Right lung (tissue), 10 donors: ENCODE results near the gene TENM3. TPM values are rescaled to one million over a fixed set of nuclear protein-coding genes. Genes with fewer than 3 reads are reported as not detected.
"Not testable (repeated sequence)": the region's sequence is repeated elsewhere in the genome, so short reads cannot be mapped to it uniquely, and the experiment has no call there.

ENCODE experiments used
- DNase-seq, 2 donors: peaks; one replicate each; pipeline ENCODE4 v3.0.0-alpha.2; 2013
- long read RNA-seq, 8 donors: transcript quantifications; one replicate each; lab custom pipeline, GENCODE V29; 2026
- polyA plus RNA-seq, 5 donors: library from polyadenylated mRNA; unstranded; fragments of 120-200 nt; gene quantifications; one replicate each; pipeline versions ENCODE4 v1.2.1 to v1.2.3, GENCODE V29; 2013; ENCODE audit warnings: inconsistent platforms in 1 of 5, low replicate concordance in 1 of 5; ENCODE audit not compliant: insufficient read length in 5 of 5, insufficient read depth in 1 of 5

Gene TENM3
- 1 to 10 TPM; 1.9 to 4.6 (median 2.6) TPM for polyA plus RNA-seq
- long read RNA-seq, donor 1, result 0 reads
- long read RNA-seq, donor 2, result 0 reads
- long read RNA-seq, donor 3, result 0 reads
- long read RNA-seq, donor 4, result 0 reads
- long read RNA-seq, donor 5, result 0 reads
- long read RNA-seq, donor 6, partial matches to known transcripts, result 0 of 1 reads
- long read RNA-seq, donor 6, other reads (novel, unspliced or antisense), result 0 of 1 reads
- long read RNA-seq, donor 7, result 0 reads
- long read RNA-seq, donor 8, result 0 reads

DNA sequence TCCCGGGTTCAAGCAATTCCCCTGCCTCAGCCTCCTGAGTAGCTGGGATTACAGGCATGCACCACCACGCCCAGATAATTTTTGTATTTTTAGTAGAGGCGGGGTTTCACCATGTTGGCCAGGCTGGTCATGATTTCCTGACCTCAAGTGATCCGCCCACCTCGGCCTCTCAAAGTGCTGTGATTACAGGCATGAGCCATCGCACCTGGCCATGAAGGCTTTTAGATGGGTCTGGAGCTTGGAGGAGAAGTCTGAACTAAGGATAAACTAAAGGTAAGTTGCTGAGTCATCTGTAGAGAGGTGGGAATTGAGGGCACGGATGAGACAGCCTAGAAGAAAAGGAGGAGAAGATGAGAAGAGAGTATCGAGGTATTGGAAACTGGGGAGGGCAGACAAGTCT is at the start of gene TENM3:
Gene TENM3 (plus strand): TSS at position 199 of the 400 bp plus-strand sequence. CDS start 80,619 bp downstream, outside the sequence.
- not testable (repeated sequence) for DNase-seq

GRCh38 chr4:182194091-182194824 is 48.9 kb upstream of the TENM3 start:
- DNase-seq, result no peak

DNA sequence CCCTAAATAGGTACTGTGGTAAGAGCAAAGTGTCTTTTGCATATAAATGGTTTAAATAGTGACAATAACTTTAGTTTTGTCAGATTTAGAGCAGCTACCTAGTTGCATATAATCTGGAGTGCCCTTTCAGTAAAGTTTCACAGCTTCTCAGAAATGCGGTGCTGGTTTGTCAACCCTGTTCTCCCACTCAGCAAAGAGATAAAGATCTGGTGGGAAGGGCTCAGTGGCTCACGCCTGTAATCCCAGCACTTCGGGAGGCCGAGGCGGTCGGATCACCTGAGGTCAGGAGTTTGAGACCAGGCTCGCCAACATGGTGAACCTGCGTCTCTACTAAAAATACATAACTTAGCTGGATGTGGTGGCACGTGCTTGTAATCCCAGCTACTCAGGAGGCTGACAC is 45.6 kb upstream of the TENM3 start:
- DNase-seq, result no peak

DNA sequence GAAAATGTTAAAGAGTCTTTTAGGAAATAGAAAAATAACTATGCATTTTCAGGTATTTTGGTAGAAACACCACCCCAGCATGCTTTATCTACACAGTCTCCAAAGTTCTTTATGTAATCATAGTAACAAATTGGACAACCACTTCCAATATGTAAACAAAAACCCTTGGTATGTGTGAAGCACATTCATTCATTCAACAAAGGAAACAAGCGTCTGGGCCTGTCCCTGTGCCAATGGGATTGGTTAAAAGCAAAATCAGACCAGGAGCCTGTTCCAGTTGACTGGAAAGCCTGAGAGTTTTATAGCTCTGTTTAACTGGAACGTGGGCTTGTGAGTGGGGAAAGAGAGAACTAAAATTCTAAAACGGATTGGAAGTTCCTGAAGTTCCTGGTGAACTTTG is 41.3 kb upstream of the TENM3 start:
- DNase-seq, result no peak

DNA sequence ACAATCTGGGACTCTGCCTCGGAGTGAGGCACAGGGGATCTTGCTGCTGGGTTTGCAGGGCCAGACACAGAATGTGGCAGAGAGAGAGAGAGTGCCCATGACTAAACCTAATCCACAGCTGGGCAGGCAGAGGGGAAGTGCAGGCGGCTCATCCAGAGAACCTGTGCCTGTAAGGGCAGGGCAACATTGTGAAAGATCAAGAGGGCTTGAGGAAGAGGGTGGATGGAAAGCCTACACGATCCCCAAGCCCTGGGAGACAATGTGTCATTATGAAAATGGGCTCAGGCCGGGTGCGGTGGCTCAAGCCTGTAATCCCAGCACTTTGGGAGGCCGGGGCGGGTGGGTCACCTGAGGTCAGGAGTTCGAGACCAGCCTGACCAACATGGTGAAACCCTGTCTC is 40.6 kb upstream of the TENM3 start:
- DNase-seq, result no peak

- DNase-seq, result peak in 1 of 2 donors; percentile 55
Observed at GRCh38 chr4:182203872-182204411, 39.3 kb upstream of the TENM3 start.

DNA sequence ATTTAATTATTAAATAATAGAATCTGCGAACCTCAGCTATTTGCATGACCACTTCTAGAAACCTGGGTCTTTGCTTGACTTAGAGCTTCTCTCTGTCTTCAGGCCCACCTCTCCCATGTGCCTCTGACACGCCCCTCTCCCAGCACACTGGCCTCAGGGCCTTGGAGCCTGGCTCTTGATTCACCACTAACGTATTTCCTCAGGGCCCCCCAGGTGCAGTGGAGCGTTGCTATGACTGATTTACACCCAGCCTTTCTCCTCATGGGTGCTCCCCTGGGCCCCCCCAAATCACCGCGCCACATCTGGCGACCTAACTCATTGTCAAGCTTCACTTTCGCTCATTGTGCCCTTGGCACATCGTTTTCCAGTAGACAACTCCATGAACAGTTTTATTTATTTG is 37.9 kb upstream of the TENM3 start:
- no peak for DNase-seq

DNA sequence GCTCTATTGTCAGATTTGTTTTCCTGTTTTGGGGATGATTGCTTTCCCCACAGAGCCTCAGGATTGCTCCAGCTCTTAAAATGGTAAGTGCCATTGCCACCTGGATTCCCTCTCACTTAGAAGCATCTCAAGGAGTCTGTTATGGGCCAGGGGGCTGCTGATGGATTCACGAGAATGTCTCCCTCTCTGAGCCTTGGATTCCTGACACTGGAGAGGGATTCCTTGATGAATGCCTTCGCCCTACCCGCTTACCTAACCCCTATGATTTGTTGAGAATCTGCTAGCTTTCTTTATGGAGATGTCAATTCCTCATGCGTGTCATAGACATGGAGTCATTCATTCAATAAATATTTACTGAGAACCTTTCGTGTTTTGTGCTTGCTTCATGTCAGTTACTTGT is 36.9 kb upstream of the TENM3 start:
- no peak for DNase-seq

DNA sequence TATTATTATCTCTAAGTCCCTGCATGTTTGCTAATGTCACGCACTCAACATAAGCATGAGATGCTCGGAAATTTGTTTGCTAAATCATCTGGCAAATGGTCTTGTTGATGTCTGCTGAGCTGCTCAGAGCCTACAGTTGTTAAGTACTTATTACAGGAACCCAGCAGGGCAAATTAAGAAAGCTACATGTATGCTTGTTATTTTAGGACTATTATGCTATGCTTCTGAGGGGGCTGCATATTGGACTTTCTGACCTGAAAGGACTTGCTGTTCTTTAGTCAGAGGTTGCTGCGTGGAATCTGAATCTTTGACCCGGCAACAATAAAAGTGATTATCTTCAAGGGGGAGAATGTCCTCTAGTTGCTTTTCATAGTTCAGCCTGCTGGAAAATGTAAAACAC is 36.3 kb upstream of the TENM3 start:
- no peak for DNase-seq

DNA sequence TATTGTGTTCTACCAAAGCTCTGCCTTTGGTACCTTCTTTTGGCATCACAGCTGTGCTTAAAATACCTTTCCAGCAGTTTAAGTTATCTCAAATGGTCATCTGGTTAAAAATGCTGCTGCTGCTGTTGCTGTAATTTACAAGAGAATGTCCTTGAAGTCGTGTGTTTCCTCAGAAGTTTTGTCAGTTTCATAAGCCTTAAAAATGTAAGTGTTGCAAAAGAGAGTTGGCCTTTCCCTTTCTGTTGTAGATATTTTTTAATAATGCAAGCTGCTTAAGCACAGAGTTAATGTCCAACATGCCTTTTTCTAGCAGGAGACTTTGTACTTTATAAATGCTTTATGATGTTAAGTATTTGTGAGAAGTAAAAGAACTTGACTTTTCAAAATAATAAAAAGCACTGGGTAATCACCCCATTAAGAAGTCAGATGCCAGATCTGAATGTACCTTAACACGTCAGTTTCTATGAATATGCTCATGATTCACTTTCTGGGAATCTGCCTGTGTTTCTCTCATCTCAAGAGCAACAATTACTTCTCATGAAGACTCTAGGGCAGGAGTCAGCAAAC is 35.3 kb upstream of the TENM3 start:
- no peak for DNase-seq

GRCh38 chr4:182208526-182209050 is 34.6 kb upstream of the TENM3 start:
- no peak for DNase-seq

GRCh38 chr4:182212211-182212761 is 30.9 kb upstream of the TENM3 start:
- DNase-seq, result peak in 1 of 2 donors; percentile 31

DNA sequence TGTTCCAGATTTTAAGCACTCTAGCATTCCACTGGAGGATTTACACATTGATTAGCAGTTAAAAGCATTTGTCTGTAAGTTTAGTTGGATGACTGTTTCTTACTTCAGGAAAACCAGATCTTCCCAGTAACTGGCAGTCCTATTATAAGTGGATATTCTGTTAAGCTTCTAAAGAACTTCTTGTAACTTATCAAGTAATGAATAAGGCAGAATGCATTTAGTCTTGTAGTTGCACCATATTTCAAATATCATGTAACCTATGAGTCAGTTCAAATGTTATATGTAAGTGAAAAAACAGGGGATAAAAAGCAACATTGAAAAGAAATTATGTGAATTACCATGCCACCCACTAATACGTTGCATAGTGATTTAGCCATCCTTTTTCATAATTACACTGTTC is 30.2 kb upstream of the TENM3 start:
- DNase-seq, result no peak

GRCh38 chr4:182215148-182215547 is 28.1 kb upstream of the TENM3 start:
- no peak for DNase-seq

DNA sequence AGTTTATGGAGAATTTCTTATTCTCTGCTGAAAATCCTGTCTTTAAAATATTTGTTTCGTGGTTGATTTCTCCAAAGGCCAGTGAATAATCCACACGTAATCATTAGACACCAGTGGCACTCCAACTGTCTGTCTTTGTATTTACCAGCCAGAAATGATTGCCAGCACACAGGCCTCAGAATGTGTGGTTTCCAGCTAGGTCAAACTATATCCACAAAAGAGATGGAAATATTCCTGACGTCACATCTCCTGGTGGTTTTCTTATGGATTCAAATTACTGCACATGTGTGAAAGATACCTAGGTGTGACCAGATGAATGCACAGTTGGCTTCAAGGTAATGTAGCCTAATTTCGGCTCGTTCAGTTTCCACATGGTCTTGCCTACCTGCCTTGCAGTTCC is 27.2 kb upstream of the TENM3 start:
- no peak for DNase-seq

DNA sequence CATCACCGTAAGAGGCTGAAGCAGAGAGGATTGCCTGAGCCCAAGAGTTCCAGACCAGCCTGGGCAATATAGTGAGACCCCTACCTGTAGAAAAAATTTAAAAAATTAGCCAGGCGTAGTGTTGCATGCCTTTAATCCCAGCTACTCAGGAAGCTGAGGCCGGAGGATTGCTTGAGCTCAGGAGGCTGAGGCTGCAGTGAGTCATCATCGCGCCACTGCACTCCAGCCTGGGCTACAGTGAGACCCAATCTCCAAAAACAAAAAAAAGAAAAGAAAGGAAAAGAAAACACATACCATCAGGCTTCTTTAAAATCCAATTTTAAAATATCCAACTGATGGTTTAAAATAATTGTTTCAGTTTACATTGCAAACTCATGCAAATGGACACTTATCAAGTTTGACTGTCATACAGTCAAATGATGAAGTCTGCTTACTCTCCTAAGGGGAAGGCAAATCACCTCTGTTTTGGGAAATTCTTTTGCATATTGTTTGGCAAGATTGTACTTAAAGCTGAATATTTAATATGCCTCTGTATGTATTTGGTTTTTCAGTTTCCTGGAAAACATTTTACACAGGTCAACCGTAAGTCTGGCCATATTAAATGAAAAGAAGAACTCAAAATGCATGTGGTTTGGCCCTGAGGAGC is 23.7 kb upstream of the TENM3 start:
- no peak for DNase-seq

- no peak for DNase-seq
Observed at GRCh38 chr4:182221987-182222386, 21.2 kb upstream of the TENM3 start.

GRCh38 chr4:182222766-182223165 is 20.4 kb upstream of the TENM3 start:
- DNase-seq, result no peak

GRCh38 chr4:182223708-182224107 is 19.5 kb upstream of the TENM3 start:
- DNase-seq, result no peak

DNA sequence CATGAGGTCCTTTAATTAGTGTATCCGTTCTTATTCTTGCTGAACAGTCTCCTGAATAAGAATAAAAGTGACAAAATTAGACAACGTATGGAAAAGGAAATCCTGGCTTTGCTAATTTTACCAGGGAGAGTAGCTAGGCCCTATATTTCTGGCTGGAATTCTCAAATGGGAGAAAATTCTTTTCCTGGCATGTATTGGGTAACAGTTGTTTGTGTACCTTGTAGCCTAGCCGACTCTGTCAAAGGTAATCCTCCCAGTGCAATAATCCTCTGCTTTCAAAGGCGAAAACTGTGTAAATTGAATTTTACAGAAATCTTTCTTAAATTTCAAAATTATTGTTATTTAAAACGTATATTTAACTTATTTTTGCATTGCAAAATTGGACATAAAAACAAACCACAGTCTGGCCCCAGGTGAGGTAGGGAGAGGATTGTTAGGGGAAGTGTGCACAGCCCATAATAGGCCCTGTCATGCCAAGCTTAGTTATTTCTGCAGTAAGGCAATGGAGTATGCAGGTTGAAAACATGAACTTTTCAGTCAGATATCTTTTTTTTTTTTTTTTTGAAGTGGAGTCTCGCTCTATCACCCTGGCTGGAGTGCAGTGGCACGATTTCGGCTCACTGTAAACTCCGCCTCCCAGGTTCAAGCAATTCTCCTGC is 18.9 kb upstream of the TENM3 start:
- no peak for DNase-seq

DNA sequence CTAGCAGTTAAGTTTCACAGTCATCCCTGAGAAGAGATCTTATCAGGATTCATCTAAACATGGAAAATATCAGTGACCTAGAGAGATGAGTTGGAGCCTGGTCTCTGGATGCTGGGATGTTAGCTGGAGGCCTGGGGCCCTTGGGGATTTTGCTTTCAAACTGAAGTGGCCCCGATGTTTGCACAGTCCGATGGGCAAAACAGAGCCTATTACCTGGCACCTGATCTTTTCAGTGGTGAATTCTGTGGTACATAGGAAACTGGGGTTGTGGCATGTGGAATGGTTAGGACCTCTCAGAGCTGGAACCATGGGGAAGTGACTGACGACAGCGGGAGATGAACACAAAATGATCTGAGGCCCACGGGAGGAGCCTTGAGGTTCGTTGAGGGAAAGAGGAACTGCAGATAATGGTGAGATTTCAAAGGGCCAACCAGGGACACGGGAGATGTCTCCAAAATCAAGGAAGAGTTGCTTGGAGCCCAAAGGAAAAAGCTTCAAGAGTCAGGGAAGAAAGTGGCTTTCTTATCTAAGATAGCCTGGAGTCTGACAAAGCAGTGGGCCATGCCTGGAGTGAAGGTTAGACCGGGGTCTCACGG is 17.8 kb upstream of the TENM3 start:
- no peak for DNase-seq
